Parathyroid adenoma (tissue), 2 donors: ENCODE measurements around the gene SCUBE2.

ENCODE experiments used
- H2AFZ ChIP-seq: fragments of 300-600 bp; sonication (generic); one replicate; pipeline ENCODE4 v1.7.0; 2017; ENCODE audit warnings: antibody characterized with exemption, mild to moderate bottlenecking
- H3K27ac ChIP-seq: fragments of 300-600 bp; sonication (generic); one replicate; pipeline ENCODE4 v1.7.0; 2017
- H3K27me3 ChIP-seq: fragments of 300-600 bp; sonication (generic); one replicate; pipeline ENCODE4 v1.7.0; 2017; ENCODE audit warnings: low read length; ENCODE audit not compliant: control insufficient read depth, insufficient read depth
- H3K36me3 ChIP-seq: fragments of 300-600 bp; sonication (generic); one replicate; pipeline ENCODE4 v1.7.0; 2017; ENCODE audit warnings: low read length; ENCODE audit not compliant: control insufficient read depth, insufficient read depth
- H3K4me1 ChIP-seq: fragments of 300-600 bp; sonication (generic); one replicate; pipeline ENCODE4 v1.7.0; 2017; ENCODE audit warnings: control low read depth
- H3K4me2 ChIP-seq: fragments of 300-600 bp; sonication (generic); one replicate; pipeline ENCODE4 v1.7.0; 2017; ENCODE audit warnings: low read length
- H3K4me3 ChIP-seq: fragments of 300-600 bp; sonication (generic); one replicate; pipeline ENCODE4 v1.7.0; 2017; ENCODE audit warnings: low read depth, low read length
- H3K79me2 ChIP-seq: fragments of 300-600 bp; sonication (generic); one replicate; pipeline ENCODE4 v1.7.0; 2017; ENCODE audit warnings: control low read depth
- H3K9ac ChIP-seq: fragments of 300-600 bp; sonication (generic); one replicate; pipeline ENCODE4 v1.7.0; 2017; ENCODE audit warnings: mild to moderate bottlenecking
- H3K9me3 ChIP-seq: fragments of 300-600 bp; sonication (generic); one replicate; pipeline ENCODE4 v1.7.0; 2017; ENCODE audit warnings: low read length; ENCODE audit not compliant: control insufficient read depth
- CTCF ChIP-seq: fragments of 300-600 bp; sonication (generic); IDR thresholded peaks from one replicate; pipeline ENCODE4 v1.7.0; 2017; ENCODE audit warnings: antibody characterized with exemption, mild to moderate bottlenecking
- donor health status: primary hyperparathyroidism.

Gene SCUBE2

GRCh38 chr11:9052316-9052715 is 39.1 kb downstream of the SCUBE2 start:
- H3K4me3 ChIP-seq, result no peak overlapping the region
- H3K4me1 ChIP-seq, result no peaks in the 10 kb centered on the region
- H3K27me3 ChIP-seq, result no peaks in the 10 kb centered on the region
- H3K4me2 ChIP-seq, result no peak overlapping the region
- no peak overlapping the region for H3K27ac ChIP-seq
- H3K36me3 ChIP-seq, result no peaks in the 10 kb centered on the region
- no peaks in the 10 kb centered on the region for H3K9me3 ChIP-seq
- H3K9ac ChIP-seq, result no peak overlapping the region
- no peaks in the 10 kb centered on the region for H3K79me2 ChIP-seq
- TF ChIP-seq CTCF, result no peak
- H2AFZ ChIP-seq, result no peak overlapping the region

GRCh38 chr11:9049959-9050358 is 41.4 kb downstream of the SCUBE2 start:
- H3K27ac ChIP-seq, result no peak overlapping the region
- H2AFZ ChIP-seq, result no peak overlapping the region
- no peak overlapping the region for H3K4me2 ChIP-seq
- H3K4me1 ChIP-seq, result no peaks in the 10 kb centered on the region
- H3K36me3 ChIP-seq, result no peaks in the 10 kb centered on the region
- no peak overlapping the region for H3K9ac ChIP-seq
- no peaks in the 10 kb centered on the region for H3K27me3 ChIP-seq
- H3K4me3 ChIP-seq, result no peak overlapping the region
- no peak for TF ChIP-seq CTCF
- no peaks in the 10 kb centered on the region for H3K79me2 ChIP-seq
- H3K9me3 ChIP-seq, result no peaks in the 10 kb centered on the region

- Histone ChIP-seq H3K4me2 (no peak overlapping the region), H3K4me3 (no peak overlapping the region), H2AFZ (no peak overlapping the region), H3K27me3 (no peaks in the 10 kb centered on the region), H3K4me1 (no peaks in the 10 kb centered on the region), H3K79me2 (no peaks in the 10 kb centered on the region), H3K27ac (no peak overlapping the region), H3K36me3 (no peaks in the 10 kb centered on the region), H3K9ac (no peak overlapping the region), H3K9me3 (no peaks in the 10 kb centered on the region)
- TF ChIP-seq CTCF, result no peak
Measured at GRCh38 chr11:9047964-9048523, 43.4 kb downstream of the SCUBE2 start.

- Histone ChIP-seq H3K4me1 (no peaks in the 10 kb centered on the region), H3K27ac (no peak overlapping the region), H3K79me2 (no peaks in the 10 kb centered on the region), H3K9ac (no peak overlapping the region), H3K4me3 (no peak overlapping the region), H3K4me2 (no peak overlapping the region), H3K9me3 (no peaks in the 10 kb centered on the region), H2AFZ (no peak overlapping the region), H3K27me3 (no peaks in the 10 kb centered on the region), H3K36me3 (no peaks in the 10 kb centered on the region)
- TF ChIP-seq CTCF, result no peak
Measured at GRCh38 chr11:9046481-9046880, 44.9 kb downstream of the SCUBE2 start.

GRCh38 chr11:9042488-9042887 is 48.9 kb downstream of the SCUBE2 start:
- Histone ChIP-seq H3K36me3 (no peaks in the 10 kb centered on the region), H3K27me3 (no peaks in the 10 kb centered on the region), H3K79me2 (no peaks in the 10 kb centered on the region), H3K27ac (no peak overlapping the region), H3K4me1 (no peaks in the 10 kb centered on the region), H3K9ac (no peak overlapping the region), H2AFZ (no peak overlapping the region), H3K4me2 (no peak overlapping the region), H3K9me3 (no peaks in the 10 kb centered on the region), H3K4me3 (no peak overlapping the region)
- no peak for TF ChIP-seq CTCF
